GM20000 (cell line): ENCODE data around the gene GUCY2C.

Experiments used
- DNase-seq: peaks from one replicate; pipeline ENCODE4 v3.0.0; 2012; ENCODE audit warnings: low spot score
- CTCF ChIP-seq: IDR thresholded peaks from 2 replicates; pipeline ENCODE4 v1.5.1; 2012; ENCODE audit warnings: mild to moderate bottlenecking, control low read depth; ENCODE audit errors: extremely low read depth, missing control alignments

The GUCY2C gene

GRCh38 chr12:14612250-14612649, 84.1 kb downstream of the GUCY2C start:
- no peak for DNase-seq

GRCh38 chr12:14611640-14612203, 84.7 kb downstream of the GUCY2C start:
- no peak for TF ChIP-seq CTCF
- no peak for DNase-seq

More at GRCh38 chr12:14612250-14612649, 84.1 kb downstream of the GUCY2C start:
- no peak for TF ChIP-seq CTCF

- DNase-seq: no peak
- no peak for TF ChIP-seq CTCF
Measured at GRCh38 chr12:14607568-14607967, 88.8 kb downstream of the GUCY2C start.

GRCh38 chr12:14605401-14605989, 90.9 kb downstream of the GUCY2C start:
- no peak for DNase-seq
- no peak for TF ChIP-seq CTCF

GRCh38 chr12:14601692-14602478, 94.5 kb downstream of the GUCY2C start:
- DNase-seq: no peak
- no peak for TF ChIP-seq CTCF

GRCh38 chr12:14597480-14597879, 98.9 kb downstream of the GUCY2C start:
- DNase-seq: no peak
- no peak for TF ChIP-seq CTCF

GRCh38 chr12:14591719-14592118, 104.7 kb downstream of the GUCY2C start:
- TF ChIP-seq CTCF: no peak
- no peak for DNase-seq
